SK-N-SH (cell line): ENCODE data around the gene EPS8L2. TPM values are rescaled to one million over a fixed set of nuclear protein-coding genes. Genes with fewer than 3 reads are reported as not detected.
A peak's percentile ranks its signal among the peaks of the same experiment; 100 is the strongest.

Experiments
- CTCF ChIA-PET: fragments of 300-600, 350-600 bp; formaldehyde crosslinking; extraction: SDS; loops from one replicate; lab custom pipeline; 2021; lab: Yijun Ruan, JAX
- POLR2A ChIA-PET: fragments of 350-600 bp; sonication (Branson Sonifier 250); formaldehyde crosslinking; extraction: SDS; loops from one replicate; lab custom pipeline; 2020; ENCODE audit warnings: antibody characterized with exemption, inconsistent platforms; lab: Yijun Ruan, JAX
- DNase-seq: peaks from one replicate; pipeline ENCODE4 v3.0.0; 2012
- H2AFZ ChIP-seq: fragments of 200-600 bp; sonication (generic); 2 replicates; pipeline ENCODE4 v1.8.1; 2016; ENCODE audit warnings: antibody characterized with exemption, mild to moderate bottlenecking, low read depth
- H3F3A ChIP-seq: fragments of 200-600 bp; sonication (generic); replicated peaks from 2 replicates; pipeline ENCODE3; 2016; ENCODE audit warnings: antibody characterized with exemption, mild to moderate bottlenecking; ENCODE audit not compliant: insufficient read depth
- H3K27ac ChIP-seq, 2 experiments: fragments of 200-500 bp in 1 of 2; fragments of 200-600 bp in 1 of 2; sonication (Bioruptor generic) in 1 of 2; sonication (generic), shearing (Covaris generic) in 1 of 2; 2 replicates each; pipeline versions ENCODE4 v1.5.1 to v1.6.1; 2014 to 2016; ENCODE audit warnings: low read depth in 2 of 2, inconsistent platforms in 1 of 2, low read length in 1 of 2, mild to moderate bottlenecking in 1 of 2, mixed read lengths in 1 of 2
- H3K27me3 ChIP-seq: fragments of 200-600 bp; sonication (generic), shearing (Covaris generic); 2 replicates; pipeline ENCODE4 v1.6.1; 2016; ENCODE audit warnings: mixed run types; ENCODE audit not compliant: insufficient read depth
- H3K36me3 ChIP-seq, 2 experiments: fragments of 200-500 bp in 1 of 2; fragments of 200-600 bp in 1 of 2; sonication (Bioruptor generic) in 1 of 2; sonication (generic) in 1 of 2; replicated peaks in 1 of 2; 2 replicates each; pipeline versions ENCODE3 to v1.5.1; 2014 to 2016; ENCODE audit warnings: low read length in 1 of 2, mild to moderate bottlenecking in 1 of 2; ENCODE audit not compliant: insufficient read depth in 2 of 2, control insufficient read depth in 1 of 2
- H3K4me1 ChIP-seq, 2 experiments: fragments of 200-500 bp in 1 of 2; fragments of 200-600 bp in 1 of 2; sonication (Bioruptor generic) in 1 of 2; sonication (generic), shearing (Covaris generic) in 1 of 2; 2 replicates each; pipeline versions ENCODE4 v1.5.1 to v1.6.1; 2014 to 2016; ENCODE audit warnings: low read depth in 1 of 2, low read length in 1 of 2, mixed run types in 1 of 2; ENCODE audit not compliant: insufficient read depth in 2 of 2, control insufficient read depth in 1 of 2
- H3K4me2 ChIP-seq: fragments of 200-600 bp; sonication (generic), shearing (Covaris generic); 2 replicates; pipeline ENCODE4 v1.6.1; 2017; ENCODE audit warnings: mixed run types
- H3K4me3 ChIP-seq, 2 experiments: fragments of 200-500 bp in 1 of 2; fragments of 200-600 bp in 1 of 2; sonication (Bioruptor generic) in 1 of 2; sonication (generic), shearing (Covaris generic) in 1 of 2; 2 replicates each; pipeline versions ENCODE4 v1.5.1 to v1.8.1; 2014 to 2016; ENCODE audit warnings: low read depth in 2 of 2, inconsistent platforms in 1 of 2, low read length in 1 of 2, mild to moderate bottlenecking in 1 of 2, mixed read lengths in 1 of 2, moderate library complexity in 1 of 2
- H3K79me2 ChIP-seq: fragments of 200-600 bp; sonication (generic); 2 replicates; pipeline ENCODE4 v1.8.1; 2017; ENCODE audit warnings: mild to moderate bottlenecking; ENCODE audit not compliant: insufficient read depth
- H3K9ac ChIP-seq: fragments of 200-600 bp; sonication (generic); 2 replicates; pipeline ENCODE4 v1.6.1; 2017; ENCODE audit warnings: mixed run types
- H3K9me2 ChIP-seq: fragments of 200-600 bp; sonication (generic); 2 replicates; pipeline ENCODE4 v1.6.1; 2017; ENCODE audit warnings: mixed run types
- H3K9me3 ChIP-seq: fragments of 200-600 bp; sonication (generic); 2 replicates; pipeline ENCODE4 v1.6.1; 2017; ENCODE audit warnings: mixed run types, mild to moderate bottlenecking, moderate library complexity
- H4K20me1 ChIP-seq: fragments of 200-600 bp; sonication (generic); 2 replicates; pipeline ENCODE4 v1.6.1; 2017; ENCODE audit warnings: mild to moderate bottlenecking, mixed run types; ENCODE audit not compliant: insufficient read depth
- ELF1 ChIP-seq: IDR thresholded peaks from 2 replicates; pipeline ENCODE4 v1.4.0; 2012
- EP300 ChIP-seq, 2 experiments: IDR thresholded peaks; 2 replicates each; pipeline versions ENCODE4 v1.4.0 to v1.6.1; 2012; ENCODE audit warnings: borderline replicate concordance in 1 of 2, low read depth in 1 of 2, low read length in 1 of 2
- EZH2phosphoT487 ChIP-seq: fragments of 200-600 bp; sonication (generic); IDR thresholded peaks from 2 replicates; pipeline ENCODE4 v1.6.1; 2017; ENCODE audit warnings: low read depth, mixed run types, mild to moderate bottlenecking, antibody characterized with exemption, moderate library complexity, borderline replicate concordance
- FOXM1 ChIP-seq: IDR thresholded peaks from 2 replicates; pipeline ENCODE4 v1.4.0; 2012; ENCODE audit warnings: low read depth, mild to moderate bottlenecking
- GABPA ChIP-seq: IDR thresholded peaks from 2 replicates; pipeline ENCODE4 v1.4.0; 2012; ENCODE audit warnings: low read depth, mild to moderate bottlenecking
- GATA2 ChIP-seq: sonication (generic); formaldehyde crosslinking; IDR thresholded peaks from 2 replicates; pipeline ENCODE4 v1.5.0; 2020; ENCODE audit warnings: mild to moderate bottlenecking, missing genetic modification reagents
- JUND ChIP-seq: IDR thresholded peaks from 2 replicates; pipeline ENCODE4 v1.4.0; 2012
- MXI1 ChIP-seq: IDR thresholded peaks from 2 replicates; pipeline ENCODE4 v1.6.1; 2012; ENCODE audit warnings: mild to moderate bottlenecking, low read depth, low read length, improper control_type of control experiment
- NFIC ChIP-seq: IDR thresholded peaks from 2 replicates; pipeline ENCODE4 v1.4.0; 2012; ENCODE audit warnings: borderline replicate concordance
- NRF1 ChIP-seq: IDR thresholded peaks from 2 replicates; pipeline ENCODE4 v1.6.1; 2012; ENCODE audit warnings: low read depth, mild to moderate bottlenecking, low read length
- POLR2AphosphoS5 ChIP-seq: IDR thresholded peaks from 2 replicates; pipeline ENCODE4 v1.6.1; 2012; ENCODE audit warnings: low read depth, low read length
- RAD21 ChIP-seq: IDR thresholded peaks from 2 replicates; pipeline ENCODE4 v1.6.1; 2012; ENCODE audit warnings: mild to moderate bottlenecking, low read length
- RCOR1 ChIP-seq: fragments of 150-350 bp; IDR thresholded peaks from 2 replicates; pipeline ENCODE4 v1.6.1; 2017; ENCODE audit warnings: antibody characterized with exemption, low read length
- RFX5 ChIP-seq: IDR thresholded peaks from 2 replicates; pipeline ENCODE4 v1.6.1; 2012; ENCODE audit warnings: mild to moderate bottlenecking, improper control_type of control experiment, low read length
- TAF1 ChIP-seq: IDR thresholded peaks from 2 replicates; pipeline ENCODE4 v1.6.1; 2012; ENCODE audit warnings: low read depth, mild to moderate bottlenecking, low read length, moderate library complexity, borderline replicate concordance
- TEAD4 ChIP-seq: IDR thresholded peaks from 2 replicates; pipeline ENCODE4 v1.4.0; 2012; ENCODE audit warnings: mild to moderate bottlenecking, borderline replicate concordance; ENCODE audit not compliant: insufficient read depth
- YY1 ChIP-seq: IDR thresholded peaks from 2 replicates; pipeline ENCODE4 v1.4.0; 2012; ENCODE audit warnings: low read depth, mild to moderate bottlenecking
- WGBS: methylation state at CpG from one replicate; pipeline ENCODE4 v1.1.6; 2017; ENCODE audit warnings: low lambda C conversion rate; 5-methylcytosine and 5-hydroxymethylcytosine counted together
- polyA plus RNA-seq, 3 experiments: library from polyadenylated mRNA; depleted of rRNA; stranded (reverse); fragments of >200 nt; gene quantifications; 2 replicates each; pipeline ENCODE4 v1.2.3, GENCODE V29; 2012
- TF ChIP-seq, protein P1 (sequence below): IDR thresholded peaks from 2 replicates; pipeline ENCODE4; 2012
- TF ChIP-seq, protein P2 (sequence below): IDR thresholded peaks from 2 replicates; pipeline ENCODE4 v1.4.0; 2012; ENCODE audit warnings: low read depth, borderline replicate concordance
- TF ChIP-seq, protein P3 (sequence below): IDR thresholded peaks from 2 replicates; pipeline ENCODE4 v1.4.0; 2012; ENCODE audit warnings: low read depth

Gene EPS8L2
- polyA plus RNA-seq, 1 of the 3 experiments (the other 2 are of a cell fraction) = 0.74 TPM

DNA sequence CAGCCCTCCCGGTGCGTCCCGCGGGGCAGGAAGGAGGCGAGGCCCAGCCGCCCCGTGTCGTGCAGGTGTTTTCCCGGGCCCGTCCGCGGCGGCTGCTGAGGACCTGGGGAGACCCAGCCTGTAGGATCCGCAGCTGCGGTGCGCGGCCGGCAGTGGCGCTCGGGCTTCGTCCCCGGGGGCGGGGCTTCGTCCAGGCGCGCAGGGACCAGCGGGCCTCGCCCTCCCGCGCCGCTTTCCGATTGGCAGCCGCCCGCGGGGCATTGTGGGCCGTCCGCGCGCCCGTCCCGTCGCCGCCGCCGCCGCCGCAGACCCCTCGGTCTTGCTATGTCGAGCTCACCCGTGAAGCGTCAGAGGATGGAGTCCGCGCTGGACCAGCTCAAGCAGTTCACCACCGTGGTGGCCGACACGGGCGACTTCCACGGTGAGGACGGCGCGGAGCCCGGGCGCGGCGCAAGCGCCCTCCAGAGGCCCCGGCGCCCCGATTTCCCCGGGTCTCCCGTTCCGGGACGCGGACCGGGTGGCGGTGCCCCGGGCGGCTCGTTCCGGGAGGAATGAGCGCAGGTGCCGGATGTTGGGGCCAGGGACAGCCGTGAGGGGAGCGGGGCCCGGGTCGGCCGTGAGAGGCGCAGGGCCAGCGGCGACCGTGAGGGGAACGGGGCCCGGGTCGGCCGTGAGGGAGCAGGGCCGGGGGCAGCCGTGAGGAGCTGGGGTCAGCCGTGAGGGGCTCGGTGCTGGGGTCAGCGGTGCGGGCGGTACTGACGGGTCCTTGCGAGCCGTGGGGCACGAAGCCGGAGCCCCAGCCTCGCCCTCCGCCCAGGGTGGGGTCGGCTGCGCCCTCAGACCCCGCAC is 41.4 kb downstream of the EPS8L2 start, which contains the start of gene TALDO1 (continued):
- no peak for TF ChIP-seq GATA2
- TF ChIP-seq GABPA = no peak
- TF ChIP-seq, protein P1, sequence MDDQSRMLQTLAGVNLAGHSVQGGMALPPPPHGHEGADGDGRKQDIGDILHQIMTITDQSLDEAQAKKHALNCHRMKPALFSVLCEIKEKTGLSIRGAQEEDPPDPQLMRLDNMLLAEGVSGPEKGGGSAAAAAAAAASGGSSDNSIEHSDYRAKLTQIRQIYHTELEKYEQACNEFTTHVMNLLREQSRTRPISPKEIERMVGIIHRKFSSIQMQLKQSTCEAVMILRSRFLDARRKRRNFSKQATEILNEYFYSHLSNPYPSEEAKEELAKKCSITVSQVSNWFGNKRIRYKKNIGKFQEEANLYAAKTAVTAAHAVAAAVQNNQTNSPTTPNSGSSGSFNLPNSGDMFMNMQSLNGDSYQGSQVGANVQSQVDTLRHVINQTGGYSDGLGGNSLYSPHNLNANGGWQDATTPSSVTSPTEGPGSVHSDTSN = no peak
- TF ChIP-seq, protein P2, sequence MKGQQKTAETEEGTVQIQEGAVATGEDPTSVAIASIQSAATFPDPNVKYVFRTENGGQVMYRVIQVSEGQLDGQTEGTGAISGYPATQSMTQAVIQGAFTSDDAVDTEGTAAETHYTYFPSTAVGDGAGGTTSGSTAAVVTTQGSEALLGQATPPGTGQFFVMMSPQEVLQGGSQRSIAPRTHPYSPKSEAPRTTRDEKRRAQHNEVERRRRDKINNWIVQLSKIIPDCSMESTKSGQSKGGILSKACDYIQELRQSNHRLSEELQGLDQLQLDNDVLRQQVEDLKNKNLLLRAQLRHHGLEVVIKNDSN = no peak
- no peak for TF ChIP-seq ELF1
- no peak for TF ChIP-seq POLR2AphosphoS5
- TF ChIP-seq, all 33 proteins: peak for 4

DNA sequence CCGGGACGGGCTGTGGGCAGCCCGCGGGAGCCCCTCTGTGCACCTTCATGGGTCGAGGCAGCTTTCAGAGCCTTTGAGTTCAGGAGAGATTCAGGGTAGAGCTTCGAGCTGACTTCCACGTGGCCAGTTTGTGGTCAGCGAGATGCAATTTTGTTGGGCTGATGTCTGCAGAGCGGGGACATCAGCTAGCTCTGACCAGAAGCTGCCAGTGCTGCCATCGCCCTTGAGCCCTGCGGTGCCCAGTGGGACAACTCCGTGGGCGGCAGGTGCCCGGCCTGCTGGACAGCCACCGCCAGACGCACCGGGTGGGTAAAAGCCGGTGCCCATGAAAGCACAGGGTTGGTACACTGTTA is 42.0 kb downstream of the EPS8L2 start:
- Histone ChIP-seq H3K4me3 (peak overlapping the region; percentile 86 to 90), H3K27ac (peak overlapping the region in 1 of 2 experiments; percentile 15; a peak in 1 of 4 replicates), H3K9me2 (no peaks in the 10 kb centered on the region), H2AFZ (peak overlapping the region; percentile 79; the same call in 1 of the 2 replicates), H3K4me1 (peaks cover 0 to 16% of the 10 kb centered on the region in 2 experiments; a peak in 3 of 4 replicates), H3K4me2 (peak overlapping the region; percentile 94), H3K36me3 (no peaks in the 10 kb centered on the region), H3K79me2 (peaks cover 54% of the 10 kb centered on the region), H4K20me1 (peaks cover 5% of the 10 kb centered on the region; the same call in 1 of the 2 replicates), H3K27me3 (no peaks in the 10 kb centered on the region), H3F3A (no peaks in the 10 kb centered on the region), H3K9ac (peak overlapping the region; percentile 81), H3K9me3 (no peaks in the 10 kb centered on the region)
- CTCF ChIA-PET = interaction anchor here (1.0 to 8.0 kb wide), 6 partner anchors 10 to 85 kb away, joined by 3 to 94 read pairs (median 16); no protein-coding TSS in a partner anchor
- POLR2A ChIA-PET = interaction anchor here (0.9 to 1.2 kb wide), 2 partner anchors 13 to 29 kb away, joined by 3 to 4 read pairs; partner anchors contain the start of gene GATD1
- WGBS = 0% methylated on average over 1 of the region's 18 CpGs
- DNase-seq = peak; percentile 60
- peak; percentile 70 for TF ChIP-seq MXI1
- TF ChIP-seq, protein P1 = no peak
- TF ChIP-seq, protein P3, sequence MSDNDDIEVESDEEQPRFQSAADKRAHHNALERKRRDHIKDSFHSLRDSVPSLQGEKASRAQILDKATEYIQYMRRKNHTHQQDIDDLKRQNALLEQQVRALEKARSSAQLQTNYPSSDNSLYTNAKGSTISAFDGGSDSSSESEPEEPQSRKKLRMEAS = peak; percentile 84

DNA sequence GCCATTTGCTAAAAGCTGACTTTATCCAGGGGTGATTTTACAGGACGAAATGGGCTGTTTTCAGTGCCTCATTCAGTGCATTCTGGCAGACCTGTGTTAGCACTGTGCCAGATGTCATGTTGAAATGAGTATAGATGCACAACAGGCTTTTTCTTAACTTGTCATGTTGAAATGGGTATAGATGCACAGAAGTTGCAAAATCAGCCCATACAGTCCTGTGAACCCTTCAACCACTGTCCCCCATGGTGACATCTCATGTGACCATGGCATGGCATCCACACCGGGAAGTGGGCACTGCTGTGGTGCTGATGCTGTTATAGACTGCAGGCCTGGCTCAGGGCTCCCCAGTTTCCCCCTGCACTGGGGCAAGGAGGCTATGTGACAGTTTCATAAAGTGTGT is 43.7 kb downstream of the EPS8L2 start:
- Histone ChIP-seq H3K27ac (no peak overlapping the region), H3K36me3 (no peaks in the 10 kb centered on the region), H3K4me3 (no peak overlapping the region), H4K20me1 (peaks cover 5% of the 10 kb centered on the region), H3K79me2 (peaks cover 68% of the 10 kb centered on the region), H2AFZ (no peak overlapping the region), H3K9me2 (no peaks in the 10 kb centered on the region), H3K4me2 (no peak overlapping the region), H3K9ac (no peak overlapping the region), H3K9me3 (no peaks in the 10 kb centered on the region), H3F3A (no peaks in the 10 kb centered on the region), H3K27me3 (no peaks in the 10 kb centered on the region), H3K4me1 (peaks cover 0 to 16% of the 10 kb centered on the region in 2 experiments; a peak in 3 of 4 replicates)
- 78% methylated on average over 1 of the region's 2 CpGs for WGBS
- DNase-seq = no peak
- ChIA-PET POLR2A (no interaction called here), CTCF (interaction anchor here (0.8 to 8.0 kb wide), 4 partner anchors 8 to 24 kb away, joined by 4 to 94 read pairs (median 30); no protein-coding TSS in a partner anchor)
- no peak for TF ChIP-seq YY1
- no peak for TF ChIP-seq TEAD4
- no peak for TF ChIP-seq RAD21
- no peak for TF ChIP-seq RCOR1
- TF ChIP-seq TAF1 = no peak
- no peak for TF ChIP-seq NFIC
- TF ChIP-seq NRF1 = no peak
- TF ChIP-seq, protein P3 = no peak
- no peak for TF ChIP-seq RFX5
- TF ChIP-seq MXI1 = no peak
- TF ChIP-seq, protein P2 = no peak
- TF ChIP-seq ELF1 = no peak
- no peak for TF ChIP-seq EP300 (IDR thresholded peaks at IDR 0.05; ENCODE audit: borderline replicate concordance in 1 of 2, low read depth in 1 of 2, low read length in 1 of 2)
- no peak for TF ChIP-seq EZH2phosphoT487
- TF ChIP-seq JUND = no peak
- no peak for TF ChIP-seq FOXM1
